DMS53 (cell line): ENCODE measurements around the gene PA2G4.

Source experiments
- DNase-seq: peaks from one replicate; lab custom pipeline; 2025; lab: John Stamatoyannopoulos, UW

Gene PA2G4

GRCh38 chr12:56099787-56100186 is 4.6 kb upstream of the PA2G4 start:
- DNase-seq: no peak

GRCh38 chr12:56101045-56101444 is 3.3 kb upstream of the PA2G4 start:
- DNase-seq: no peak

- DNase-seq: no peak
These were observed 1.7 kb upstream of the PA2G4 start for GRCh38 chr12:56102683-56103065.

GRCh38 chr12:56103066-56103711 is 1.2 kb upstream of the PA2G4 start:
- no peak for DNase-seq

GRCh38 chr12:56103823-56104108 is 593 bp upstream of the PA2G4 start:
- no peak for DNase-seq

- peak; percentile 60 for DNase-seq
These were observed 653 bp downstream of the PA2G4 start for GRCh38 chr12:56104815-56105608.

- no peak for DNase-seq
These were observed 1.2 kb downstream of the PA2G4 start for GRCh38 chr12:56105609-56105902.

GRCh38 chr12:56107242-56107641 is 2.9 kb downstream of the PA2G4 start:
- DNase-seq: no peak

GRCh38 chr12:56110571-56110970 is 6.2 kb downstream of the PA2G4 start:
- DNase-seq: no peak

- no peak for DNase-seq
These were observed 9.7 kb downstream of the PA2G4 start for GRCh38 chr12:56114084-56114483.

- peak; percentile 64 for DNase-seq
These were observed 11.0 kb downstream of the PA2G4 start for GRCh38 chr12:56115329-56115728.

- DNase-seq: peak; percentile 98
These were observed 12.1 kb downstream of the PA2G4 start, which contains the start of gene RPL41 for GRCh38 chr12:56116267-56117081. Gene RPL41 (plus strand): TSS chr12:56116633.

- DNase-seq: peak; percentile 50
These were observed 12.8 kb downstream of the PA2G4 start for GRCh38 chr12:56117082-56117706.

GRCh38 chr12:56117778-56118687 is 13.7 kb downstream of the PA2G4 start, which contains the start of gene ZC3H10:
Gene ZC3H10 (plus strand): TSS chr12:56118266. CDS start chr12:56120563, 2,297 bp downstream.
- DNase-seq: peak; percentile 100

GRCh38 chr12:56118688-56119357 is 14.5 kb downstream of the PA2G4 start:
- DNase-seq: peak; percentile 57

GRCh38 chr12:56119361-56119796 is 15.0 kb downstream of the PA2G4 start:
- DNase-seq: peak; percentile 95

GRCh38 chr12:56120158-56120846 is 15.9 kb downstream of the PA2G4 start:
- DNase-seq: no peak

- DNase-seq: no peak
These were observed 17.0 kb downstream of the PA2G4 start for GRCh38 chr12:56121204-56121870.

- DNase-seq: peak; percentile 94
These were observed 18.3 kb downstream of the PA2G4 start for GRCh38 chr12:56122637-56123036.

GRCh38 chr12:56124133-56124532 is 19.8 kb downstream of the PA2G4 start:
- no peak for DNase-seq
